BE2C (cell line): Measurements from ENCODE around the gene DNAI1.

Experiments
- DNase-seq: peaks from one replicate; pipeline ENCODE4 v3.0.0-alpha.2; 2020
- H3K27me3 ChIP-seq: fragments of 250-450 bp; sonication (Bioruptor Pico); 2 replicates; pipeline ENCODE4 v1.5.1; 2020; ENCODE audit warnings: mild to moderate bottlenecking
- H3K36me3 ChIP-seq: fragments of 250-450 bp; sonication (Bioruptor Pico); 2 replicates; pipeline ENCODE4 v1.5.1; 2020; ENCODE audit warnings: mild to moderate bottlenecking
- H3K4me1 ChIP-seq: fragments of 250-450 bp; sonication (Bioruptor Pico); 2 replicates; pipeline ENCODE4 v1.5.1; 2020
- H3K4me3 ChIP-seq: 2 replicates; pipeline ENCODE4 v1.5.1; 2011; ENCODE audit warnings: low read depth, low read length
- H3K9me3 ChIP-seq: fragments of 250-450 bp; sonication (Bioruptor Pico); 2 replicates; pipeline ENCODE4 v1.5.1; 2020
- CTCF ChIP-seq: IDR thresholded peaks from 2 replicates; pipeline ENCODE4 v1.5.1; 2012; ENCODE audit warnings: mild to moderate bottlenecking, low read depth, low read length

The DNAI1 gene

GRCh38 chr9:34508463-34508862, 49.9 kb downstream of the DNAI1 start:
- no peak for TF ChIP-seq CTCF
- H3K27me3 ChIP-seq, result no peaks in the 10 kb centered on the region
- H3K4me1 ChIP-seq, result peaks cover 7% of the 10 kb centered on the region
- H3K4me3 ChIP-seq, result no peak overlapping the region
- no peaks in the 10 kb centered on the region for H3K36me3 ChIP-seq
- DNase-seq, result no peak
- H3K9me3 ChIP-seq, result no peaks in the 10 kb centered on the region

DNA sequence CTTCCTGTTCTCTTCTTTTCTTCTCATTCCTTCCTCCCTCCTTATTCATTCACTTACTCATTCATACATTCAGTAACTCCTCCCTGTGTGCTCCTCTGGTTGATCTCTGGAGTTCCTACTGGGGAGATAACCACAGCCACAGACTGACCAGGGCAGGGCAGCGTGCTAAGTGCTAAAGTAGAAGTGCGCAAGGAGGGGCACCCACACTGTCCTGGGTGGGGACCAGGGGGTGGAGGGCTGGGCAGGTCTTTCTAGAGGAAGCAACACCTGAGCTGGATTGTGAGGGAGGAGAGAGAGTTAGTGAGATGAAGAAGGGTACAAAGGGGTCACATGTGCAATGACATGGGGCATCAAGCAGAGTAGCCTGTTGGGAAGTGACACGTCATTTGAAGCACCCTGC, 50.3 kb downstream of the DNAI1 start:
- Histone ChIP-seq H3K4me3 (no peak overlapping the region), H3K36me3 (no peaks in the 10 kb centered on the region), H3K9me3 (no peaks in the 10 kb centered on the region), H3K4me1 (peaks cover 11% of the 10 kb centered on the region), H3K27me3 (no peaks in the 10 kb centered on the region)
- TF ChIP-seq CTCF, result no peak
- DNase-seq, result no peak

GRCh38 chr9:34510497-34511468, 52.2 kb downstream of the DNAI1 start:
- DNase-seq, result no peak
- no peaks in the 10 kb centered on the region for H3K27me3 ChIP-seq
- no peaks in the 10 kb centered on the region for H3K9me3 ChIP-seq
- H3K4me3 ChIP-seq, result no peak overlapping the region
- peaks cover 11% of the 10 kb centered on the region for H3K4me1 ChIP-seq
- no peaks in the 10 kb centered on the region for H3K36me3 ChIP-seq
- no peak for TF ChIP-seq CTCF

DNA sequence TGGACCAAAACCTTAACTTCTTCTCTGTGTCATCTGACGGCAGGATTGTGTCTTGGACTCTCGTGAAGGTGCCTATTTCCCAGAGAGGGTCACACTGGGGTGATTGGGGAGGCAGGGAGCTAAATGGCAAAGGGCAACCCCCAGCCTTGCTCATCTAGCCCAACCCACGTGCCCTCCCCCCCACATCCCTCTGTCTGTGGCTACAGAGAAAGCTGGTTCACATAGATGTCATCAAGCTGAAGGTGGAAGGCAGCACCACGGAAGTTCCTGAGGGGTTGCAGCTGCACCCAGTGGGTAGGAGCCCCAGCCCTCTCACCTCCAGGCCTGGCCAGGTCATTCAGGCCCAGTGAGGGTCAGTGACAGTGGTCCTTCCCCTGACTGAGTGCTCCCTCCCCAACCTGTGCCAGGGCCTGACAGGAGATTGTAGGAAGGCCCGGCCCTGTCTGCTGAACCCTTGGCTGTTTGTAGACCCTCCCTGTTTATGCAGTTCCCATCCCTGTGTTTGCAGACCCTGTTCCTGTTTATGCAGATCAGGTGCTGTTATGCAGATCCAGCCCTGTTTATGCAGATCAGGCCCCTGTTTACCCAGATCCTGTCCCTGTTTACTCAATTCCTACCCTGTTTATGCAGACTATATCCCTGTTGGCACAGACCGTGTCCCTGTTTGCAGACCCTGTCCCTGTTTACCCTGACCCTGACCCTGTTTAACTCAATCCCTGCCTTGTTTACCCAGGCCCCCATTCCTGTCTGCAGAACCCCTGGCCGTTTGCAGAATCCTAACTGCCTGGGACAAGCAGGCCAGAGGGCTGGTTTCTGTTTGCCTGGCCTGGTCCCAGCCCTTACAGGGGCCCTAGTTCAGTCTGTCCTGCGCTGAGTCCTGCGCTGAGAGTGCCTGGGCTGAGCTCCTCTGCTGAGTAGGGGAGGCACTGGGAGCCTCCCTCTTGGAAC, 53.8 kb downstream of the DNAI1 start:
- no peaks in the 10 kb centered on the region for H3K36me3 ChIP-seq
- peaks cover 11% of the 10 kb centered on the region for H3K4me1 ChIP-seq
- no peaks in the 10 kb centered on the region for H3K27me3 ChIP-seq
- H3K9me3 ChIP-seq, result no peaks in the 10 kb centered on the region
- DNase-seq, result no peak
- TF ChIP-seq CTCF, result no peak
- H3K4me3 ChIP-seq, result no peak overlapping the region

DNA sequence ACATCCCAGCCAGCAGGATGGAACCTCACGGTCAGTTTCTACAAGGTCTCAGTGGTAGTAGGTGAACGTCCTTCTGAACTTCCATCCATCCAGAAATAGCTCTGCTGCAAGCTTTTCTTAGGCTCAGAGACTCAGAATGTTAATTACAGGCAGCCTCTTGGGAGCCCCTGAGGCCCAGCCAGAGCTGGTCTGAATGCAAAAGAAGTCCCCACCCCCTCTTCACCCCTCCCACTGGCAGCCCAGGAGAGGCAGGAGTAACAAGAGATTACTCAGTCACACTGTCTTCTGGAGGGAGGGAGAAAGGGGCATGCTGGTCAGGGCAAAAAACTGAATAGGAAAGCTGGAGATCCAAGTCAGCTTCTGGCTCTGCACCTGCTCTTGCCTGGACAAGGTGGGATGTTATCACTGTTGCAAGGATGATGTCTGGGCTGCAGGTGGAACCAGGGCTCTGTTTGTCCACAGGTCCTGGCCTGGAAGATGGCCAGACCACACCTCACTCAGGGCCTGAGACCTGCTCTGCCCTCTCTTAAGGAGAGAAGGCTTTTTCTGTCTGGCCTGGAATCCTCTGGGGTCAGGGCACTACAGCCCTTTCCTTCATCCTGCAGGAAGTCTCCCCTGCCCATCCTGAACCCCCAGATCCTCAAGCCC, 55.1 kb downstream of the DNAI1 start:
- DNase-seq, result peak; percentile 58
- H3K36me3 ChIP-seq, result no peaks in the 10 kb centered on the region
- H3K9me3 ChIP-seq, result no peaks in the 10 kb centered on the region
- peaks cover 11% of the 10 kb centered on the region for H3K4me1 ChIP-seq
- H3K27me3 ChIP-seq, result no peaks in the 10 kb centered on the region
- TF ChIP-seq CTCF, result no peak
- H3K4me3 ChIP-seq, result no peak overlapping the region
